OCI-LY7 (cell line): ENCODE data around the gene MARS1. TPM values are rescaled to one million over a fixed set of nuclear protein-coding genes. Genes with fewer than 3 reads are reported as not detected.

Source experiments
- BruUV-seq: library from RNA; stranded (reverse); fragments of 400-500 nt; replicated peaks from 2 replicates; lab custom pipeline; 2021; lab: Mats Ljungman, UMichigan
- CTCF ChIA-PET: fragments of 300-600 bp; sonication (Branson Sonifier 250); formaldehyde crosslinking; loops from one replicate; lab custom pipeline; 2022; ENCODE audit warnings: antibody characterized with exemption; ENCODE audit not compliant: unreplicated experiment; lab: Charles Lee
- POLR2A ChIA-PET: fragments of 300-600 bp; sonication (Branson Sonifier 250); formaldehyde crosslinking; loops from one replicate; lab custom pipeline; 2022; ENCODE audit warnings: antibody characterized with exemption; lab: Charles Lee
- DNase-seq: peaks from one replicate; pipeline ENCODE4 v3.0.0-alpha.2; 2015; ENCODE audit warnings: low spot score
- H2AFZ ChIP-seq: fragments of 200-600 bp; sonication (generic), shearing (Covaris generic); 2 replicates; pipeline ENCODE4 v1.6.1; 2014; ENCODE audit warnings: mild to moderate bottlenecking, antibody characterized with exemption, low read length, moderate library complexity
- H3K27ac ChIP-seq: fragments of 200-600 bp; sonication (generic); 2 replicates; pipeline ENCODE4 v1.5.1; 2014; ENCODE audit warnings: mixed run types, low read depth, mild to moderate bottlenecking, moderate library complexity, low read length, inconsistent platforms; ENCODE audit not compliant: poor library complexity, severe bottlenecking
- H3K36me3 ChIP-seq: fragments of 200-600 bp; sonication (generic); 2 replicates; pipeline ENCODE4 v1.6.1; 2014; ENCODE audit warnings: mild to moderate bottlenecking, antibody characterized with exemption, low read length, moderate library complexity, mixed read lengths; ENCODE audit not compliant: insufficient read depth
- H3K4me1 ChIP-seq: fragments of 200-600 bp; sonication (generic); 2 replicates; pipeline ENCODE4 v1.5.1; 2014; ENCODE audit warnings: mild to moderate bottlenecking, low read length; ENCODE audit not compliant: insufficient read depth, poor library complexity, severe bottlenecking
- H3K4me2 ChIP-seq: fragments of 200-600 bp; sonication (generic); 2 replicates; pipeline ENCODE4 v1.6.1; 2014; ENCODE audit warnings: mild to moderate bottlenecking, low read length
- H3K4me3 ChIP-seq: fragments of 200-600 bp; sonication (generic); 2 replicates; pipeline ENCODE4 v1.5.1; 2014; ENCODE audit warnings: mild to moderate bottlenecking, low read depth, low read length; ENCODE audit not compliant: poor library complexity, severe bottlenecking
- H3K79me2 ChIP-seq: fragments of 200-600 bp; sonication (generic); 2 replicates; pipeline ENCODE4 v1.6.1; 2016; ENCODE audit warnings: low read depth, mild to moderate bottlenecking, low read length, moderate library complexity, mixed read lengths; ENCODE audit not compliant: insufficient read depth
- H3K9me2 ChIP-seq: fragments of 200-600 bp; sonication (generic); 2 replicates; pipeline ENCODE4 v1.6.1; 2016; ENCODE audit warnings: mild to moderate bottlenecking, low read length, mixed read lengths; ENCODE audit not compliant: insufficient read depth
- H3K9me3 ChIP-seq: fragments of 200-600 bp; sonication (generic); 2 replicates; pipeline ENCODE4 v1.6.1; 2014; ENCODE audit warnings: mild to moderate bottlenecking, mixed run types, low read length, mixed read lengths
- H4K20me1 ChIP-seq: fragments of 200-600 bp; sonication (generic); 2 replicates; pipeline ENCODE4 v1.6.1; 2014; ENCODE audit warnings: mild to moderate bottlenecking, antibody characterized with exemption, low read length, moderate library complexity, mixed read lengths; ENCODE audit not compliant: insufficient read depth
- CTCF ChIP-seq: fragments of 200-600 bp; sonication (generic); conservative IDR thresholded peaks from 2 replicates; pipeline ENCODE4 v1.5.1; 2014; ENCODE audit warnings: mild to moderate bottlenecking, antibody characterized with exemption, low read length, moderate library complexity, mixed read lengths
- EZH2phosphoT487 ChIP-seq: fragments of 200-600 bp; sonication (generic); IDR thresholded peaks from 2 replicates; pipeline ENCODE4 v1.6.1; 2018; ENCODE audit warnings: low read depth, borderline replicate concordance, mild to moderate bottlenecking, mixed run types, antibody characterized with exemption, low read length, moderate library complexity, mixed read lengths
- intact Hi-C: fragments of 100-400 bp; cut with micrococcal nuclease; formaldehyde crosslinking; loops from one replicate; pipeline ENCODE4 v1.10.0; 2022; ENCODE audit not compliant: unreplicated experiment
- total RNA-seq, 2 experiments: library from RNA; depleted of rRNA in 1 of 2; stranded (reverse); fragments of >200 nt in 1 of 2; shearing (Covaris generic) in 1 of 2; gene quantifications; 2 replicates each; pipeline ENCODE4 v1.2.3, GENCODE V29; 2014 to 2022

The MARS1 gene
- total RNA-seq, 2 experiments from 2014 or later: 272 to 465 TPM

GRCh38 chr12:57452181-57452936 lies 35.5 kb upstream of the MARS1 start:
- H4K20me1 ChIP-seq: no peaks in the 10 kb centered on the region
- H3K27ac ChIP-seq: no peak overlapping the region
- intact Hi-C loops: loop anchor here (2.0 kb wide), 1 partner anchor 240 kb away; no protein-coding TSS in a partner anchor
- TF ChIP-seq CTCF: no peak
- no peak for TF ChIP-seq EZH2phosphoT487
- H3K4me3 ChIP-seq: no peak overlapping the region
- peak overlapping the region; percentile 21; the same call in 1 of the 2 replicates for H2AFZ ChIP-seq
- no peaks in the 10 kb centered on the region for H3K36me3 ChIP-seq
- DNase-seq: no peak
- peaks cover 32% of the 10 kb centered on the region for H3K4me1 ChIP-seq
- no peaks in the 10 kb centered on the region for H3K79me2 ChIP-seq
- no peak overlapping the region for H3K4me2 ChIP-seq
- no TSS peak for BruUV-seq
- ChIA-PET CTCF (interaction anchor here (0.6 to 1.3 kb wide), 6 partner anchors 111 to 392 kb away, joined by 3 to 7 read pairs (median 6); no protein-coding TSS in a partner anchor), POLR2A (interaction anchor here (0.6 to 1.9 kb wide), 7 partner anchors 12 to 201 kb away, joined by 3 to 8 read pairs (median 4); partner anchors contain the start of gene STAC3)
- H3K9me2 ChIP-seq: no peaks in the 10 kb centered on the region
- no peaks in the 10 kb centered on the region for H3K9me3 ChIP-seq

- no peak for TF ChIP-seq EZH2phosphoT487
- peak; percentile 88 for TF ChIP-seq CTCF
- POLR2A ChIA-PET: interaction anchor here (0.6 to 1.9 kb wide), 6 partner anchors 8 to 202 kb away, joined by 3 to 8 read pairs (median 4); partner anchors contain the start of gene STAC3
- DNase-seq: peak; percentile 71
Observed at GRCh38 chr12:57452937-57453509, 34.8 kb upstream of the MARS1 start.

More at GRCh38 chr12:57452937-57453509, 34.8 kb upstream of the MARS1 start:
- peaks cover 32% of the 10 kb centered on the region for H3K4me1 ChIP-seq
- H4K20me1 ChIP-seq: no peaks in the 10 kb centered on the region
- no peak overlapping the region for H3K4me3 ChIP-seq
- H3K9me2 ChIP-seq: no peaks in the 10 kb centered on the region
- H2AFZ ChIP-seq: peak overlapping the region; percentile 21; the same call in 1 of the 2 replicates
- no peaks in the 10 kb centered on the region for H3K36me3 ChIP-seq
- H3K79me2 ChIP-seq: no peaks in the 10 kb centered on the region
- intact Hi-C loops: loop anchor here (1.0 to 2.0 kb wide), 3 partner anchors 146 to 240 kb away; no protein-coding TSS in a partner anchor
- H3K27ac ChIP-seq: no peak overlapping the region
- BruUV-seq: no TSS peak
- H3K9me3 ChIP-seq: no peaks in the 10 kb centered on the region
- no peak overlapping the region for H3K4me2 ChIP-seq
- CTCF ChIA-PET: interaction anchor here (0.6 to 1.3 kb wide), 6 partner anchors 111 to 393 kb away, joined by 3 to 7 read pairs (median 6); no protein-coding TSS in a partner anchor
